HCT116 (cell line): ENCODE results near the gene ETNK1. TPM values are rescaled to one million over a fixed set of nuclear protein-coding genes. Genes with fewer than 3 reads are reported as not detected.

ENCODE experiments used
- ATAC-seq: fragments of 200-7000 bp; cut with Tn5 transposase; 2 replicates; pipeline ENCODE4 v1.9.1; 2020; ENCODE audit warnings: mild to moderate bottlenecking, moderate library complexity
- BruUV-seq: library from RNA; stranded (reverse); fragments of 400-500 nt; replicated peaks from 2 replicates; lab custom pipeline; 2021; lab: Mats Ljungman, UMichigan
- CTCF ChIA-PET: fragments of 300-600 bp; sonication (Branson Sonifier 250); formaldehyde crosslinking; loops from one replicate; lab custom pipeline; 2021; ENCODE audit warnings: antibody characterized with exemption; lab: Charles Lee
- POLR2A ChIA-PET: fragments of 300-600, 350-600 bp; sonication (Branson Sonifier 250); formaldehyde crosslinking; loops from one replicate; lab custom pipeline; 2021; ENCODE audit warnings: antibody characterized with exemption; lab: Charles Lee
- RAD21 ChIA-PET, 2 experiments: fragments of 300-600 bp; sonication (Branson Sonifier 250); formaldehyde crosslinking; loops; one replicate each; lab custom pipeline; 2023; ENCODE audit warnings: low total read pairs in 2 of 2; ENCODE audit not compliant: uncharacterized antibody in 2 of 2, unreplicated experiment in 2 of 2, low non-redundant PET in 1 of 2; lab: Charles Lee
- DNase-seq: peaks from one replicate; pipeline ENCODE4 v3.0.0-alpha.2; 2010; ENCODE audit warnings: low read depth, low spot score
- H2AFZ ChIP-seq: fragments of 200-600 bp; shearing (Covaris generic), sonication (generic); 2 replicates; pipeline ENCODE4 v1.6.1; 2017; ENCODE audit warnings: low read depth, mixed run types, mixed read lengths, antibody characterized with exemption, low read length; ENCODE audit not compliant: poor library complexity, severe bottlenecking
- H3K27ac ChIP-seq: 2 replicates; pipeline ENCODE4 v1.5.1; 2012; ENCODE audit warnings: low read depth, low read length
- H3K27me3 ChIP-seq: fragments of 200-600 bp; sonication (generic); 2 replicates; pipeline ENCODE4 v1.6.1; 2016; ENCODE audit warnings: mixed run types, low read length, mixed read lengths; ENCODE audit not compliant: insufficient read depth
- H3K36me3 ChIP-seq, 2 experiments: fragments of 200-500 bp in 1 of 2; fragments of 200-600 bp in 1 of 2; sonication (Bioruptor generic) in 1 of 2; sonication (generic) in 1 of 2; 2 replicates each; pipeline versions ENCODE4 v1.5.1 to v1.6.1; 2014 to 2016; ENCODE audit warnings: low read length in 2 of 2, inconsistent platforms in 1 of 2, mixed read lengths in 1 of 2, mixed run types in 1 of 2; ENCODE audit not compliant: insufficient read depth in 2 of 2, control insufficient read depth in 1 of 2
- H3K4me1 ChIP-seq, 2 experiments: fragments of 200-600 bp in 1 of 2; sonication (generic) in 1 of 2; 2 replicates each; pipeline versions ENCODE4 v1.5.1 to v1.6.1; 2012 to 2017; ENCODE audit warnings: low read length in 2 of 2, inconsistent platforms in 1 of 2, mild to moderate bottlenecking in 1 of 2, mixed read lengths in 1 of 2, mixed run types in 1 of 2, moderate library complexity in 1 of 2; ENCODE audit not compliant: insufficient read depth in 2 of 2, control insufficient read depth in 1 of 2
- H3K4me2 ChIP-seq: fragments of 200-600 bp; sonication (generic); 2 replicates; pipeline ENCODE4 v1.6.1; 2017; ENCODE audit warnings: mixed run types, low read length, mixed read lengths
- H3K4me3 ChIP-seq, 2 experiments: fragments of 200-600 bp in 1 of 2; sonication (generic) in 1 of 2; replicated peaks in 1 of 2; 2 replicates each; pipeline ENCODE4 v1.5.1; 2011 to 2016; ENCODE audit warnings: low read length in 2 of 2, control low read depth in 1 of 2, low read depth in 1 of 2, mild to moderate bottlenecking in 1 of 2, mixed read lengths in 1 of 2, mixed run types in 1 of 2
- H3K79me2 ChIP-seq: fragments of 200-600 bp; sonication (generic); 2 replicates; pipeline ENCODE4 v1.6.1; 2017; ENCODE audit warnings: mild to moderate bottlenecking, mixed run types, low read length, moderate library complexity, mixed read lengths; ENCODE audit not compliant: insufficient read depth
- H3K9ac ChIP-seq: fragments of 200-600 bp; sonication (generic); 2 replicates; pipeline ENCODE4 v1.6.1; 2016; ENCODE audit warnings: low read length, mixed read lengths
- H3K9me2 ChIP-seq: fragments of 200-600 bp; sonication (generic), shearing (Covaris generic); 2 replicates; pipeline ENCODE4 v1.6.1; 2017; ENCODE audit warnings: mixed run types, mild to moderate bottlenecking, moderate library complexity; ENCODE audit not compliant: insufficient read depth
- H3K9me3 ChIP-seq, 2 experiments: fragments of 200-500 bp in 1 of 2; fragments of 200-600 bp in 1 of 2; sonication (Bioruptor generic) in 1 of 2; sonication (generic) in 1 of 2; 2 replicates each; pipeline ENCODE4 v1.6.1; 2014 to 2017; ENCODE audit warnings: low read length in 2 of 2, mixed read lengths in 2 of 2, inconsistent platforms in 1 of 2, low read depth in 1 of 2, mild to moderate bottlenecking in 1 of 2, mixed run types in 1 of 2, moderate library complexity in 1 of 2; ENCODE audit not compliant: control insufficient read depth in 1 of 2, insufficient read depth in 1 of 2
- H4K20me1 ChIP-seq: fragments of 200-600 bp; sonication (generic), shearing (Covaris generic); 2 replicates; pipeline ENCODE4 v1.6.1; 2017; ENCODE audit warnings: mixed run types, mild to moderate bottlenecking, moderate library complexity; ENCODE audit not compliant: insufficient read depth
- CBX3 ChIP-seq: IDR thresholded peaks from 2 replicates; pipeline ENCODE4 v1.6.1; 2012; ENCODE audit warnings: low read depth
- EGR1 ChIP-seq: IDR thresholded peaks from 2 replicates; pipeline ENCODE4 v1.6.1; 2012; ENCODE audit warnings: low read depth
- FOSL1 ChIP-seq: IDR thresholded peaks from 2 replicates; pipeline ENCODE4 v1.6.1; 2012; ENCODE audit warnings: low read depth
- JUND ChIP-seq: IDR thresholded peaks from 2 replicates; pipeline ENCODE4 v1.6.1; 2012
- POLR2A ChIP-seq: IDR thresholded peaks from 2 replicates; pipeline ENCODE4 v1.7.0; 2011; ENCODE audit warnings: borderline replicate concordance; ENCODE audit not compliant: insufficient read depth, insufficient read length; ENCODE audit errors: extremely low read depth
- SIN3A ChIP-seq: IDR thresholded peaks from 2 replicates; pipeline ENCODE4 v1.6.1; 2012; ENCODE audit warnings: low read depth
- SP1 ChIP-seq: IDR thresholded peaks from 2 replicates; pipeline ENCODE4 v1.6.1; 2012; ENCODE audit warnings: low read depth
- TCF7L2 ChIP-seq: IDR thresholded peaks from 2 replicates; pipeline ENCODE4 v1.7.0; 2011; ENCODE audit warnings: borderline replicate concordance, inconsistent platforms; ENCODE audit not compliant: insufficient read depth, insufficient read length; ENCODE audit errors: extremely low read depth
- YY1 ChIP-seq: IDR thresholded peaks from 2 replicates; pipeline ENCODE4 v1.6.1; 2011; ENCODE audit warnings: low read length, low read depth, moderate library complexity, mild to moderate bottlenecking; ENCODE audit not compliant: insufficient replicate concordance; ENCODE audit errors: extremely low read depth
- ZFX ChIP-seq: fragments of 450-650 bp; IDR thresholded peaks from 2 replicates; pipeline ENCODE4 v1.6.1; 2017
- ZNF274 ChIP-seq: fragments of 200-500 bp; sonication (Bioruptor generic); IDR thresholded peaks from 2 replicates; pipeline ENCODE4 v1.6.1; 2014; ENCODE audit warnings: mild to moderate bottlenecking, low read depth, low read length, inconsistent platforms
- intact Hi-C: fragments of 100-400 bp; cut with micrococcal nuclease; formaldehyde crosslinking; loops from 2 replicates; pipeline ENCODE4 v1.10.0; 2022
- total RNA-seq: library from RNA; stranded (reverse); gene quantifications from one replicate; pipeline ENCODE4 v1.2.1, GENCODE V29; 2021; ENCODE audit not compliant: unreplicated experiment
- TF ChIP-seq, protein P1 (sequence below), 3 experiments: fragments of 200-600 bp in 1 of 3; sonication (generic) in 1 of 3; IDR thresholded peaks in 2 of 3; conservative IDR thresholded peaks in 1 of 3; 2 replicates each; pipeline ENCODE4 v1.5.1; 2012 to 2017; ENCODE audit warnings: low read depth in 2 of 3, low read length in 2 of 3, antibody characterized with exemption in 1 of 3, borderline replicate concordance in 1 of 3, control low read depth in 1 of 3, mild to moderate bottlenecking in 1 of 3, mixed read lengths in 1 of 3, mixed run types in 1 of 3, moderate library complexity in 1 of 3; ENCODE audit not compliant: insufficient read depth in 1 of 3
- TF ChIP-seq, protein P2 (sequence below): IDR thresholded peaks from 2 replicates; pipeline ENCODE4 v1.6.1; 2012
- TF ChIP-seq, protein P3 (sequence below): IDR thresholded peaks from 2 replicates; pipeline ENCODE4 v1.6.1; 2012
- TF ChIP-seq, protein P4 (sequence below): IDR thresholded peaks from 2 replicates; pipeline ENCODE4 v1.6.1; 2012; ENCODE audit warnings: low read depth

Gene ETNK1
- total RNA-seq, 1 experiment from 2014 or later: 83.6 TPM

DNA sequence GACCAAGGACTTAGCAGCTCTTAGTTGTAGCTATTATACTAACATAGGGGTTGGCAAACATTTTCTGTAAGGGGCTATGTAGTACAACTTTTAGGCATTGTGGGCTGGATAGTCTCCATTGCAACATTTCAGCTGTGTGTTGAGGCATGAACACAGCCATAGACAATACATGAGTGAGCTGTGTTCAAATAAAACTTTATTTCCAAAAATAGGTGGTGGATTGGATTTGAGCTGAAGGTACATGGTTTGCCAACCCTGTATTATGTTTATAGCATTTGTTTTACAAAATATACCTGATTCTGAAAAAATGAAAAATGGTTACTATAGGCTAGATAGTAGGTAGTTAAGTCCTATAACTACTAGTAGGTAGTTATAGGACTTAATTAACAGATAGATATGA is 40.5 kb downstream of the ETNK1 start (continued):
- TF ChIP-seq ZFX (no peak), SP1 (no peak)

DNA sequence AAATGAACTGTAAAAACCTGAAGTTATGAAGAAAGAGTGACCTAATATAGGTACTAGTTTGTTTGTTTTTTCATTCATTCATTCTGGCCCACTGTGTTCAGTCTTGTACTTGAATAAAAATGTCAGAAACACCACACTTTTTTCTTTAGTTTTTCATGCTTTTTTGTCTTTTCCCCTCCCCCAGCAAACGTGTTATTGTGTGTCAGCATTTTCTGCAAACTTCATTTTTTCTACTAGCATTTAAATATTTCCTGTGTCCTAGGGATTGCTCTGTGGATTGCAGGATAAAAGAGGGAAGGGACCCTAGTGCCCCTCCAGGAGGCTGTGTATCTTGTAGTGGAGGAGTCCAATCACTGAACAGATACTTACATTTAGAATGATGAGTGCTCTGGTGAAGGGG is 42.2 kb downstream of the ETNK1 start:
- no peak for TF ChIP-seq JUND
- no peak for TF ChIP-seq SIN3A
- TF ChIP-seq FOSL1: no peak
- TF ChIP-seq EGR1: no peak
- TF ChIP-seq, protein P1, sequence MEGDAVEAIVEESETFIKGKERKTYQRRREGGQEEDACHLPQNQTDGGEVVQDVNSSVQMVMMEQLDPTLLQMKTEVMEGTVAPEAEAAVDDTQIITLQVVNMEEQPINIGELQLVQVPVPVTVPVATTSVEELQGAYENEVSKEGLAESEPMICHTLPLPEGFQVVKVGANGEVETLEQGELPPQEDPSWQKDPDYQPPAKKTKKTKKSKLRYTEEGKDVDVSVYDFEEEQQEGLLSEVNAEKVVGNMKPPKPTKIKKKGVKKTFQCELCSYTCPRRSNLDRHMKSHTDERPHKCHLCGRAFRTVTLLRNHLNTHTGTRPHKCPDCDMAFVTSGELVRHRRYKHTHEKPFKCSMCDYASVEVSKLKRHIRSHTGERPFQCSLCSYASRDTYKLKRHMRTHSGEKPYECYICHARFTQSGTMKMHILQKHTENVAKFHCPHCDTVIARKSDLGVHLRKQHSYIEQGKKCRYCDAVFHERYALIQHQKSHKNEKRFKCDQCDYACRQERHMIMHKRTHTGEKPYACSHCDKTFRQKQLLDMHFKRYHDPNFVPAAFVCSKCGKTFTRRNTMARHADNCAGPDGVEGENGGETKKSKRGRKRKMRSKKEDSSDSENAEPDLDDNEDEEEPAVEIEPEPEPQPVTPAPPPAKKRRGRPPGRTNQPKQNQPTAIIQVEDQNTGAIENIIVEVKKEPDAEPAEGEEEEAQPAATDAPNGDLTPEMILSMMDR (IDR thresholded peaks at IDR 0.05 in 2 of 3, conservative IDR thresholded peaks at IDR 0.05 in 1 of 3; ENCODE audit: borderline replicate concordance in 1 of 3, insufficient read depth in 1 of 3, low read depth in 2 of 3, low read length in 2 of 3): no peak
- TF ChIP-seq, protein P2, sequence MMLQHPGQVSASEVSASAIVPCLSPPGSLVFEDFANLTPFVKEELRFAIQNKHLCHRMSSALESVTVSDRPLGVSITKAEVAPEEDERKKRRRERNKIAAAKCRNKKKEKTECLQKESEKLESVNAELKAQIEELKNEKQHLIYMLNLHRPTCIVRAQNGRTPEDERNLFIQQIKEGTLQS: no peak
- TF ChIP-seq, protein P3, sequence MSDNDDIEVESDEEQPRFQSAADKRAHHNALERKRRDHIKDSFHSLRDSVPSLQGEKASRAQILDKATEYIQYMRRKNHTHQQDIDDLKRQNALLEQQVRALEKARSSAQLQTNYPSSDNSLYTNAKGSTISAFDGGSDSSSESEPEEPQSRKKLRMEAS: no peak
- no peak for TF ChIP-seq POLR2A
- TF ChIP-seq ZNF274: no peak
- TF ChIP-seq SP1: no peak
- TF ChIP-seq, protein P4, sequence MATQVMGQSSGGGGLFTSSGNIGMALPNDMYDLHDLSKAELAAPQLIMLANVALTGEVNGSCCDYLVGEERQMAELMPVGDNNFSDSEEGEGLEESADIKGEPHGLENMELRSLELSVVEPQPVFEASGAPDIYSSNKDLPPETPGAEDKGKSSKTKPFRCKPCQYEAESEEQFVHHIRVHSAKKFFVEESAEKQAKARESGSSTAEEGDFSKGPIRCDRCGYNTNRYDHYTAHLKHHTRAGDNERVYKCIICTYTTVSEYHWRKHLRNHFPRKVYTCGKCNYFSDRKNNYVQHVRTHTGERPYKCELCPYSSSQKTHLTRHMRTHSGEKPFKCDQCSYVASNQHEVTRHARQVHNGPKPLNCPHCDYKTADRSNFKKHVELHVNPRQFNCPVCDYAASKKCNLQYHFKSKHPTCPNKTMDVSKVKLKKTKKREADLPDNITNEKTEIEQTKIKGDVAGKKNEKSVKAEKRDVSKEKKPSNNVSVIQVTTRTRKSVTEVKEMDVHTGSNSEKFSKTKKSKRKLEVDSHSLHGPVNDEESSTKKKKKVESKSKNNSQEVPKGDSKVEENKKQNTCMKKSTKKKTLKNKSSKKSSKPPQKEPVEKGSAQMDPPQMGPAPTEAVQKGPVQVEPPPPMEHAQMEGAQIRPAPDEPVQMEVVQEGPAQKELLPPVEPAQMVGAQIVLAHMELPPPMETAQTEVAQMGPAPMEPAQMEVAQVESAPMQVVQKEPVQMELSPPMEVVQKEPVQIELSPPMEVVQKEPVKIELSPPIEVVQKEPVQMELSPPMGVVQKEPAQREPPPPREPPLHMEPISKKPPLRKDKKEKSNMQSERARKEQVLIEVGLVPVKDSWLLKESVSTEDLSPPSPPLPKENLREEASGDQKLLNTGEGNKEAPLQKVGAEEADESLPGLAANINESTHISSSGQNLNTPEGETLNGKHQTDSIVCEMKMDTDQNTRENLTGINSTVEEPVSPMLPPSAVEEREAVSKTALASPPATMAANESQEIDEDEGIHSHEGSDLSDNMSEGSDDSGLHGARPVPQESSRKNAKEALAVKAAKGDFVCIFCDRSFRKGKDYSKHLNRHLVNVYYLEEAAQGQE: no peak
- TF ChIP-seq ZFX: no peak
- no peak for TF ChIP-seq YY1
- TF ChIP-seq TCF7L2: no peak
- no peak for TF ChIP-seq CBX3
- no peak for DNase-seq
- Histone ChIP-seq H3K79me2 (peaks cover 10% of the 10 kb centered on the region; the same call in 1 of the 2 replicates), H3K9me3 (no peaks in the 10 kb centered on the region), H3K4me1 (no peaks in the 10 kb centered on the region), H3K4me3 (no peak overlapping the region), H3K27ac (no peak overlapping the region), H3K27me3 (no peaks in the 10 kb centered on the region), H3K9ac (no peak overlapping the region), H3K36me3 (peaks cover 3 to 7% of the 10 kb centered on the region in 2 experiments; a peak in 2 of 4 replicates), H4K20me1 (no peaks in the 10 kb centered on the region), H3K9me2 (no peaks in the 10 kb centered on the region), H2AFZ (no peak overlapping the region), H3K4me2 (no peak overlapping the region)
- ATAC-seq: no peak
- ChIA-PET RAD21 (no interaction called here), CTCF (interaction anchor here (1.4 kb wide), 1 partner anchor 17 kb away, joined by 4 read pairs; no protein-coding TSS in a partner anchor), POLR2A (no interaction called here)
- intact Hi-C loops: loop anchor here (10.0 kb wide), 1 partner anchor 582 kb away; no protein-coding TSS in a partner anchor
- BruUV-seq: no TSS peak
